GM12878 (cell line): Measurements from ENCODE around the gene CREB3. TPM values are rescaled to one million over a fixed set of nuclear protein-coding genes. Genes with fewer than 3 reads are reported as not detected.

ENCODE experiments used
- ATAC-seq: fragments of 200-7000 bp; cut with Tn5 transposase; 3 replicates; pipeline ENCODE4 v1.9.1; 2020; ENCODE audit warnings: mild to moderate bottlenecking, moderate library complexity
- BruUV-seq: library from RNA; stranded (reverse); fragments of 400-500 nt; replicated peaks from 2 replicates; lab custom pipeline; 2021; lab: Mats Ljungman, UMichigan
- CTCF ChIA-PET: fragments of 300-600 bp; sonication (Branson Sonifier 250); formaldehyde crosslinking; extraction: SDS; loops from one replicate; lab custom pipeline; 2021; ENCODE audit warnings: inconsistent platforms; lab: Yijun Ruan, JAX
- POLR2A ChIA-PET: fragments of 350-600 bp; formaldehyde crosslinking; extraction: SDS; loops from one replicate; lab custom pipeline; 2021; ENCODE audit warnings: inconsistent platforms; lab: Charles Lee
- RAD21 ChIA-PET: fragments of 300-600 bp; sonication (Branson Sonifier 250); formaldehyde crosslinking; loops from one replicate; lab custom pipeline; 2023; ENCODE audit warnings: antibody characterized with exemption; ENCODE audit not compliant: unreplicated experiment; lab: Charles Lee
- SMC1A ChIA-PET: fragments of 300-600 bp; sonication (Branson Sonifier 250); formaldehyde crosslinking; loops from one replicate; lab custom pipeline; 2023; ENCODE audit not compliant: unreplicated experiment, uncharacterized antibody; lab: Charles Lee
- DNase-seq: peaks from one replicate; pipeline ENCODE4 v3.0.0-alpha.2; 2011; ENCODE audit warnings: low read depth, low spot score
- FAIRE-seq: peaks from 3 replicates; lab custom pipeline; 2011; peaks lifted over from hg19 to GRCh38; lab: Jason Lieb, UNC
- H2AFZ ChIP-seq: 2 replicates; pipeline ENCODE4 v1.6.0; 2011; ENCODE audit warnings: low read depth, low read length, control low read depth; ENCODE audit not compliant: control insufficient read depth
- H3K27ac ChIP-seq: 2 replicates; pipeline ENCODE4 v1.5.1; 2011; ENCODE audit warnings: control low read depth; ENCODE audit not compliant: control insufficient read depth, insufficient read depth
- H3K27me3 ChIP-seq, 2 experiments: replicated peaks in 1 of 2; 2 replicates each; pipeline versions ENCODE4 v1.6.0 to v1.6.1; 2011; ENCODE audit warnings: low read length in 1 of 2; ENCODE audit not compliant: control insufficient read depth in 2 of 2, insufficient read depth in 2 of 2
- H3K36me3 ChIP-seq, 2 experiments: 2 replicates each; pipeline ENCODE4 v1.5.1; 2011; ENCODE audit warnings: low read length in 1 of 2; ENCODE audit not compliant: control insufficient read depth in 2 of 2, insufficient read depth in 2 of 2
- H3K4me1 ChIP-seq: 2 replicates; pipeline ENCODE4 v1.6.1; 2011; ENCODE audit warnings: mild to moderate bottlenecking, low read length, moderate library complexity, mixed read lengths; ENCODE audit not compliant: control insufficient read depth, insufficient read depth
- H3K4me2 ChIP-seq: 2 replicates; pipeline ENCODE4 v1.6.0; 2011; ENCODE audit warnings: control low read depth; ENCODE audit not compliant: control insufficient read depth, insufficient read depth
- H3K4me3 ChIP-seq: fragments of 200-600 bp; sonication (generic); 2 replicates; pipeline ENCODE4 v1.5.1; 2016
- H3K79me2 ChIP-seq: 2 replicates; pipeline ENCODE4 v1.6.0; 2011; ENCODE audit warnings: low read length; ENCODE audit not compliant: control insufficient read depth, insufficient read depth
- H3K9ac ChIP-seq: 2 replicates; pipeline ENCODE4 v1.8.0; 2011; ENCODE audit warnings: low read length, control low read depth, mixed read lengths; ENCODE audit not compliant: control insufficient read depth, insufficient read depth
- H3K9me3 ChIP-seq: replicated peaks from 3 replicates; pipeline ENCODE4 v1.5.1; 2011; ENCODE audit warnings: mild to moderate bottlenecking, low read length; ENCODE audit not compliant: control insufficient read depth, insufficient read depth
- H4K20me1 ChIP-seq: 2 replicates; pipeline ENCODE4 v1.6.0; 2011; ENCODE audit not compliant: control insufficient read depth, insufficient read depth
- BCL11A ChIP-seq: IDR thresholded peaks from 2 replicates; pipeline ENCODE4 v1.6.1; 2011; ENCODE audit warnings: low read depth, low read length
- GABPA ChIP-seq: IDR thresholded peaks from 2 replicates; pipeline ENCODE4 v1.6.1; 2014; ENCODE audit warnings: antibody characterized with exemption, low read depth, mild to moderate bottlenecking, inconsistent platforms
- IRF5 ChIP-seq: fragments of 450-650 bp; IDR thresholded peaks from 2 replicates; pipeline ENCODE4 v1.6.1; 2017; ENCODE audit warnings: borderline replicate concordance
- NFYB ChIP-seq: IDR thresholded peaks from 2 replicates; pipeline ENCODE4 v1.6.1; 2011; ENCODE audit warnings: low read depth, mild to moderate bottlenecking, low read length, improper control_type of control experiment, moderate library complexity; ENCODE audit not compliant: insufficient read depth
- POLR2A ChIP-seq: IDR thresholded peaks from 2 replicates; pipeline ENCODE4 v1.6.1; 2011; ENCODE audit warnings: low read depth, mild to moderate bottlenecking, low read length
- RUNX3 ChIP-seq: IDR thresholded peaks from 2 replicates; pipeline ENCODE4 v1.6.1; 2012; ENCODE audit warnings: low read length, inconsistent platforms
- TCF3 ChIP-seq: IDR thresholded peaks from 2 replicates; pipeline ENCODE4 v1.6.1; 2012; ENCODE audit warnings: low read depth, mild to moderate bottlenecking, low read length, borderline replicate concordance; ENCODE audit not compliant: insufficient read depth
- ZBTB33 ChIP-seq: fragments of 450-650 bp; IDR thresholded peaks from 2 replicates; pipeline ENCODE4 v1.6.1; 2017; ENCODE audit warnings: mild to moderate bottlenecking
- WGBS: methylation state at CpG from one replicate; pipeline ENCODE4 v1.1.6; 2016; ENCODE audit warnings: low lambda C conversion rate; ENCODE audit not compliant: insufficient replicate concordance, insufficient coverage; ENCODE audit errors: missing lambda C conversion rate; 5-methylcytosine and 5-hydroxymethylcytosine counted together
- in situ Hi-C: fragments of 300-500 bp; cut with MboI; formaldehyde crosslinking; loops from 9 replicates; pipeline ENCODE4 v1.14.3; 2018; ENCODE audit warnings: mixed read lengths
- intact Hi-C: fragments of 100-400 bp; cut with micrococcal nuclease; formaldehyde crosslinking; loops from one replicate; pipeline ENCODE4 v1.14.2; 2022; ENCODE audit not compliant: unreplicated experiment
- polyA plus RNA-seq, 11 experiments: library from polyadenylated mRNA; depleted of rRNA in 4 of 11; unstranded in 6 of 11; stranded (reverse) in 5 of 11; fragments of >200 nt; fragmentation: Nextera tagmentation in 4 of 11; fragmentation: Illumina TruSeq in 1 of 11; extraction: Ambion mirVana in 4 of 11; extraction: Trizol in 1 of 11; gene quantifications; 1 replicate in 1 of 11; 2 replicates in 10 of 11; pipeline versions ENCODE4 v1.2.1 to v1.2.3, GENCODE V29; 2011 to 2016; ENCODE audit warnings: inconsistent platforms in 2 of 11, missing spikeins in 2 of 11, low read depth in 1 of 11
- total RNA-seq, 4 experiments: library from RNA; depleted of rRNA in 3 of 4; stranded (reverse); fragments of >200 nt in 3 of 4; fragmentation: Illumina TruSeq in 1 of 4; extraction: Trizol in 1 of 4; gene quantifications; 2 replicates each; pipeline versions ENCODE4 v1.2.1 to v1.2.3, GENCODE V29; 2013 to 2021

CREB3 gene
- total and polyA plus RNA-seq, 10 of the 15 experiments (the other 5 are each of a cell fraction or from before 2014, with no cell fraction given) = 9.8 to 38.9 (median 19.8) TPM

- TSS peak; percentile 10 for BruUV-seq
- SMC1A ChIA-PET = interaction anchor here (0.9 to 2.8 kb wide), 5 partner anchors 8 to 73 kb away, joined by 3 to 7 read pairs (median 3); no protein-coding TSS in a partner anchor
- Histone ChIP-seq H3K9ac (no peak overlapping the region), H3K9me3 (no peaks in the 10 kb centered on the region), H3K36me3 (peaks cover 33 to 40% of the 10 kb centered on the region in 2 experiments), H3K4me2 (no peak overlapping the region), H2AFZ (no peak overlapping the region), H3K4me3 (no peak overlapping the region), H3K79me2 (peaks cover 6% of the 10 kb centered on the region), H3K4me1 (no peaks in the 10 kb centered on the region; the same call in 1 of the 2 replicates), H4K20me1 (no peaks in the 10 kb centered on the region), H3K27me3 (no peaks in the 10 kb centered on the region), H3K27ac (no peak overlapping the region)
- POLR2A ChIA-PET = interaction anchor here (1.1 kb wide), 2 partner anchors 11 to 80 kb away, joined by 3 read pairs; partner anchors contain the start of genes GBA2 and RGP1
- RAD21 ChIA-PET = interaction anchor here (1.0 to 1.4 kb wide), 3 partner anchors 10 to 91 kb away, joined by 3 to 4 read pairs (median 3); no protein-coding TSS in a partner anchor
- intact Hi-C loops (loop anchor here (5.0 to 10.0 kb wide), 2 partner anchors 144 to 623 kb away; partner anchors contain the start of gene ATOSB), in situ Hi-C loops (loop anchor here (10.0 kb wide), 1 partner anchor 633 kb away; the partner anchor contains the start of gene STOML2)
- no peak for TF ChIP-seq TCF3
- TF ChIP-seq BCL11A = no peak
- TF ChIP-seq ZBTB33 = no peak
- no peak for TF ChIP-seq NFYB
- no peak for TF ChIP-seq IRF5
- no peak for TF ChIP-seq RUNX3
- no peak; the same call in 1 of the 2 replicates for TF ChIP-seq POLR2A
- no peak for TF ChIP-seq GABPA
- ATAC-seq (no peak), FAIRE-seq (no peak), DNase-seq (no peak)
- CTCF ChIA-PET = interaction anchor here (0.6 to 3.4 kb wide), 10 partner anchors 9 to 147 kb away, joined by 3 to 23 read pairs (median 6); partner anchors contain the start of gene HINT2
- 81% methylated on average over 4 of the region's 4 CpGs for WGBS
Measured at GRCh38 chr9:35738186-35738585, 5.7 kb downstream of the CREB3 start.
